Ovary (tissue), 3 donors: Measurements from ENCODE around the gene SLC10A1.

Experiments used
- POLR2A ChIP-seq: fragments of 450-650 bp; IDR thresholded peaks from one replicate; pipeline ENCODE4 v1.6.1; 2017; ENCODE audit warnings: antibody characterized with exemption, mild to moderate bottlenecking, moderate library complexity
- TF ChIP-seq, protein P1 (sequence below), 3 donors: fragments of 450-650 bp in 2 of 3; fragments of 200-600 bp in 1 of 3; IDR thresholded peaks; one replicate each; pipeline versions ENCODE4 v1.5.1 to v1.8.0; 2016 to 2022; ENCODE audit warnings: antibody characterized with exemption in 3 of 3, mild to moderate bottlenecking in 1 of 3
- donor health status: DM: no; HTN: no; CAD: no.

- TF ChIP-seq, protein P1, sequence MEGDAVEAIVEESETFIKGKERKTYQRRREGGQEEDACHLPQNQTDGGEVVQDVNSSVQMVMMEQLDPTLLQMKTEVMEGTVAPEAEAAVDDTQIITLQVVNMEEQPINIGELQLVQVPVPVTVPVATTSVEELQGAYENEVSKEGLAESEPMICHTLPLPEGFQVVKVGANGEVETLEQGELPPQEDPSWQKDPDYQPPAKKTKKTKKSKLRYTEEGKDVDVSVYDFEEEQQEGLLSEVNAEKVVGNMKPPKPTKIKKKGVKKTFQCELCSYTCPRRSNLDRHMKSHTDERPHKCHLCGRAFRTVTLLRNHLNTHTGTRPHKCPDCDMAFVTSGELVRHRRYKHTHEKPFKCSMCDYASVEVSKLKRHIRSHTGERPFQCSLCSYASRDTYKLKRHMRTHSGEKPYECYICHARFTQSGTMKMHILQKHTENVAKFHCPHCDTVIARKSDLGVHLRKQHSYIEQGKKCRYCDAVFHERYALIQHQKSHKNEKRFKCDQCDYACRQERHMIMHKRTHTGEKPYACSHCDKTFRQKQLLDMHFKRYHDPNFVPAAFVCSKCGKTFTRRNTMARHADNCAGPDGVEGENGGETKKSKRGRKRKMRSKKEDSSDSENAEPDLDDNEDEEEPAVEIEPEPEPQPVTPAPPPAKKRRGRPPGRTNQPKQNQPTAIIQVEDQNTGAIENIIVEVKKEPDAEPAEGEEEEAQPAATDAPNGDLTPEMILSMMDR (IDR thresholded peaks at IDR 0.05) = no peak
- no peak for TF ChIP-seq POLR2A
Measured at GRCh38 chr14:69819607-69820006, 22.6 kb upstream of the SLC10A1 start.
